ENCODE results near the gene SEMA3D. TPM values are rescaled to one million over a fixed set of nuclear protein-coding genes. Genes with fewer than 3 reads are reported as not detected.
"Not testable (repeated sequence)": the region's sequence is repeated elsewhere in the genome, so short reads cannot be mapped to it uniquely, and the experiment has no call there.

The SEMA3D gene
- total RNA-seq, 1 experiment from 2014 or later: 1.4 TPM

DNA sequence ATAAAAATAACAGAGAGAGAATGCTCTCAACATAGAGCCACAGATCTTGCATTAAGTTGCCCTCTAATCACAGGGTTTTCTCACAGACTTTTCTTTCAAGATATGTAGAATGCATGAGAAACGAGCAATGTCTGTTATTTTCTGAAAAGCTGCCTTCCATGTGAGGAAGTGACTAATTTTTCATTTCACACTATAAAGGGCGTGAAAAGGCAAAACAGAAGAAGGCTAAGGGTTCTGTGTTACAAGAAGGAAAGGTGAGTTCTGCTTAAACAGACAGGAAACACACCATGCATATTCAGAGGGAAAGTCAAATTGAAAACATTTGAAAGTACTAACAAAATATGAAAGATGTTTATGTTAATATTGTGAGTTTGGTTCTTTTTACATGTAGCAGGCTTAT lies 189.2 kb downstream of the SEMA3D start:
- H3K9me3 ChIP-seq (ENCODE audit: control insufficient read depth in 1 of 2, insufficient read depth in 1 of 2, low read depth in 1 of 2, low read length in 2 of 2): no peaks in the 10 kb centered on the region
- ChIA-PET RAD21 (ENCODE audit: low non-redundant PET in 1 of 2, low total read pairs in 2 of 2, uncharacterized antibody in 2 of 2, unreplicated experiment in 2 of 2) (no interaction called here), CTCF (interaction anchor here (1.4 kb wide), 1 partner anchor 1050 kb away, joined by 4 read pairs; no protein-coding TSS in a partner anchor), POLR2A (no interaction called here)
- H3K27me3 ChIP-seq (ENCODE audit: insufficient read depth, low read length): no peaks in the 10 kb centered on the region
- H2AFZ ChIP-seq (ENCODE audit: low read depth, low read length, poor library complexity, severe bottlenecking): no peak overlapping the region
- H3K4me3 ChIP-seq (replicated peaks in 1 of 2; ENCODE audit: low read depth in 1 of 2, low read length in 2 of 2): no peak overlapping the region
- H3K4me1 ChIP-seq (ENCODE audit: control insufficient read depth in 1 of 2, insufficient read depth in 2 of 2, low read length in 2 of 2): no peaks in the 10 kb centered on the region
- H4K20me1 ChIP-seq (ENCODE audit: insufficient read depth): no peaks in the 10 kb centered on the region
- H3K9me2 ChIP-seq (ENCODE audit: insufficient read depth): no peaks in the 10 kb centered on the region
- no peak overlapping the region for H3K9ac ChIP-seq (ENCODE audit: low read length)
- H3K36me3 ChIP-seq (ENCODE audit: control insufficient read depth in 1 of 2, insufficient read depth in 2 of 2, low read length in 2 of 2): no peaks in the 10 kb centered on the region
- BruUV-seq (replicated peaks): no TSS peak
- no peaks in the 10 kb centered on the region for H3K79me2 ChIP-seq (ENCODE audit: insufficient read depth, low read length)
- intact Hi-C loops (cut with micrococcal nuclease): no loop called here
- H3K27ac ChIP-seq (ENCODE audit: low read depth, low read length): no peak overlapping the region
- TF ChIP-seq POLR2AphosphoS5 (IDR thresholded peaks at IDR 0.05; ENCODE audit: low read depth, low read length) (no peak), EZH2 (IDR thresholded peaks at IDR 0.05) (no peak), EZH2phosphoT487 (IDR thresholded peaks at IDR 0.05; ENCODE audit: borderline replicate concordance) (no peak)
- ATAC-seq (no peak), DNase-seq (ENCODE audit: low read depth, low spot score) (no peak)
- H3K4me2 ChIP-seq (ENCODE audit: low read length): no peak overlapping the region

DNA sequence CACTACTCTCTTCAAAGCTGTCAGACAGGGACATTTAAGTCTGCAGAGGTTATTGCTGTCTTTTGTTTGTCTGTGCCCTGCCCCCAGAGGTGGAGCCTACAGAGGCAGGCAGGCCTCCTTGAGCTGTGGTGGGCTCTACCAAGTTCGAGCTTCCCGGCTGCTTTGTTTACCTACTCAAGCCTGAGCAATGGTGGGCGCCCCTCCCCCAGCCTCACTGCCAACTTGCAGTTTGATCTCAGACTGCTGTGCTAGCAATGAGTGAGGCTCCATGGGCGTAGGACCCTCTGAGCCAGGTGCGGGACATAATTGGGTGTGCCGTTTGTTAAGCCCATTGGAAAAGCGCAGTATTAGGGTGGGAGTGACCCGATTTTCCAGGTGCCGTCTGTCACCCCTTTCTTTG lies 193.9 kb downstream of the SEMA3D start:
- H3K36me3 ChIP-seq (ENCODE audit: control insufficient read depth in 1 of 2, insufficient read depth in 2 of 2, low read length in 2 of 2); POLR2A ChIA-PET; H3K9me3 ChIP-seq (ENCODE audit: control insufficient read depth in 1 of 2, insufficient read depth in 1 of 2, low read depth in 1 of 2, low read length in 2 of 2); H2AFZ ChIP-seq (ENCODE audit: low read depth, low read length, poor library complexity, severe bottlenecking); H3K9me2 ChIP-seq (ENCODE audit: insufficient read depth); DNase-seq (ENCODE audit: low read depth, low spot score); RAD21 ChIA-PET (ENCODE audit: low non-redundant PET in 1 of 2, low total read pairs in 2 of 2, uncharacterized antibody in 2 of 2, unreplicated experiment in 2 of 2); BruUV-seq (replicated peaks); H4K20me1 ChIP-seq (ENCODE audit: insufficient read depth); H3K27me3 ChIP-seq (ENCODE audit: insufficient read depth, low read length); H3K27ac ChIP-seq (ENCODE audit: low read depth, low read length); CTCF ChIA-PET; H3K79me2 ChIP-seq (ENCODE audit: insufficient read depth, low read length); H3K4me2 ChIP-seq (ENCODE audit: low read length); H3K9ac ChIP-seq (ENCODE audit: low read length); intact Hi-C loops (cut with micrococcal nuclease); ATAC-seq; H3K4me3 ChIP-seq (replicated peaks in 1 of 2; ENCODE audit: low read depth in 1 of 2, low read length in 2 of 2); H3K4me1 ChIP-seq (ENCODE audit: control insufficient read depth in 1 of 2, insufficient read depth in 2 of 2, low read length in 2 of 2): not testable (repeated sequence)
